CD14-positive monocyte (primary cell): ENCODE measurements around the gene PUM1. TPM values are rescaled to one million over a fixed set of nuclear protein-coding genes. Genes with fewer than 3 reads are reported as not detected.

Experiments used
- DNase-seq, 3 donors: peaks; one replicate each; pipeline ENCODE4 v3.0.0-alpha.2; 2011 to 2022
- H2AFZ ChIP-seq: 2 replicates; pipeline ENCODE4 v1.6.0; 2012; ENCODE audit warnings: mild to moderate bottlenecking, low read depth, low read length, inconsistent platforms; ENCODE audit not compliant: insufficient read depth, poor library complexity, severe bottlenecking
- H3K27ac ChIP-seq, 2 donors: 1 replicate in 1 of 2; 2 replicates in 1 of 2; pipeline ENCODE4 v1.5.1; 2012 to 2013; ENCODE audit warnings: low read length in 2 of 2, control low read depth in 1 of 2, inconsistent platforms in 1 of 2, low read depth in 1 of 2, mild to moderate bottlenecking in 1 of 2
- H3K27me3 ChIP-seq, 2 donors: one replicate each; pipeline versions ENCODE4 v1.6.0 to v1.6.1; 2011 to 2013; ENCODE audit warnings: low read length in 2 of 2; ENCODE audit not compliant: control insufficient read depth in 2 of 2, insufficient read depth in 2 of 2
- H3K36me3 ChIP-seq, 2 donors: replicated peaks in 1 of 2; 1 replicate in 1 of 2; 2 replicates in 1 of 2; pipeline versions ENCODE4 v1.5.1 to v1.6.1; 2012 to 2013; ENCODE audit warnings: low read length in 2 of 2, control low read depth in 1 of 2, inconsistent platforms in 1 of 2, mild to moderate bottlenecking in 1 of 2; ENCODE audit not compliant: insufficient read depth in 2 of 2, control insufficient read depth in 1 of 2
- H3K4me1 ChIP-seq, 2 donors: 1 replicate in 1 of 2; 2 replicates in 1 of 2; pipeline versions ENCODE4 v1.5.1 to v1.6.1; 2012 to 2013; ENCODE audit warnings: low read length in 2 of 2, control low read depth in 1 of 2, inconsistent platforms in 1 of 2, mild to moderate bottlenecking in 1 of 2, moderate library complexity in 1 of 2; ENCODE audit not compliant: insufficient read depth in 2 of 2, control insufficient read depth in 1 of 2
- H3K4me2 ChIP-seq: replicated peaks from 2 replicates; pipeline ENCODE3; 2012; ENCODE audit warnings: low read length, moderate library complexity, mild to moderate bottlenecking; ENCODE audit not compliant: poor library complexity, severe bottlenecking; ENCODE audit errors: extremely low read depth
- H3K4me3 ChIP-seq, 3 experiments: fragments of 200-600 bp in 1 of 3; sonication (generic) in 1 of 3; replicated peaks in 1 of 3; 1 replicate in 2 of 3; 2 replicates in 1 of 3; pipeline ENCODE4 v1.5.1; 2011 to 2013; ENCODE audit warnings: low read length in 3 of 3, mild to moderate bottlenecking in 3 of 3, control low read depth in 2 of 3, low read depth in 2 of 3, inconsistent platforms in 1 of 3, moderate library complexity in 1 of 3
- H3K79me2 ChIP-seq: 2 replicates; pipeline ENCODE4 v1.6.0; 2012; ENCODE audit warnings: mild to moderate bottlenecking, control low read depth, inconsistent platforms, low read length, moderate library complexity; ENCODE audit not compliant: insufficient read depth
- H3K9ac ChIP-seq: 2 replicates; pipeline ENCODE4 v1.6.0; 2017; ENCODE audit warnings: low read length, mild to moderate bottlenecking; ENCODE audit not compliant: insufficient read depth, poor library complexity, severe bottlenecking
- H3K9me3 ChIP-seq, 2 donors: replicated peaks in 1 of 2; 1 replicate in 1 of 2; 2 replicates in 1 of 2; pipeline versions ENCODE4 v1.5.1 to v1.6.1; 2012 to 2013; ENCODE audit warnings: low read length in 2 of 2, control low read depth in 1 of 2; ENCODE audit not compliant: control insufficient read depth in 1 of 2, insufficient read depth in 1 of 2
- H4K20me1 ChIP-seq: 2 replicates; pipeline ENCODE4 v1.6.0; 2012; ENCODE audit warnings: mild to moderate bottlenecking, low read length, control low read depth, moderate library complexity; ENCODE audit not compliant: insufficient read depth
- H3K27ac Mint-ChIP-seq, 7 donors: one replicate each; pipeline ENCODE4 v1.8.0; 2020; ENCODE audit warnings: mild to moderate bottlenecking in 7 of 7, mixed read lengths in 7 of 7, moderate library complexity in 6 of 7, inconsistent platforms in 2 of 7
- H3K27me3 Mint-ChIP-seq, 3 donors: one replicate each; pipeline ENCODE4 v1.8.0; 2021 to 2022; ENCODE audit warnings: low read depth in 3 of 3, mild to moderate bottlenecking in 3 of 3, mixed read lengths in 3 of 3, moderate library complexity in 3 of 3, inconsistent platforms in 1 of 3
- H3K36me3 Mint-ChIP-seq, 2 donors: one replicate each; pipeline ENCODE4 v1.8.0; 2020; ENCODE audit warnings: mixed read lengths in 2 of 2, inconsistent platforms in 1 of 2, mild to moderate bottlenecking in 1 of 2
- H3K4me1 Mint-ChIP-seq: one replicate; pipeline ENCODE4 v1.8.0; 2020; ENCODE audit warnings: mild to moderate bottlenecking, mixed read lengths
- H3K4me3 Mint-ChIP-seq, 2 donors: one replicate each; pipeline ENCODE4 v1.8.0; 2020; ENCODE audit warnings: mild to moderate bottlenecking in 2 of 2, mixed read lengths in 2 of 2, moderate library complexity in 1 of 2
- H3K9me3 Mint-ChIP-seq, 7 donors: one replicate each; pipeline ENCODE4 v1.8.0; 2020 to 2022; ENCODE audit warnings: mixed read lengths in 7 of 7, mild to moderate bottlenecking in 6 of 7, moderate library complexity in 6 of 7, inconsistent platforms in 2 of 7
- WGBS: methylation state at CpG from one replicate; pipeline ENCODE4 v1.1.5; 2013; ENCODE audit warnings: missing lambda C conversion rate; ENCODE audit not compliant: insufficient coverage; 5-methylcytosine and 5-hydroxymethylcytosine counted together
- intact Hi-C, 2 donors: fragments of 100-400 bp; cut with micrococcal nuclease; formaldehyde crosslinking; loops; one replicate each; pipeline versions ENCODE4 v1.15.0 to v1.15.1; 2023
- polyA plus RNA-seq, 3 donors: library from polyadenylated mRNA; depleted of rRNA in 1 of 3; unstranded in 2 of 3; stranded (reverse) in 1 of 3; fragments of 300-500 nt in 2 of 3; fragments of >200 nt in 1 of 3; fragmentation: Illumina TruSeq in 2 of 3; gene quantifications; 1 replicate in 2 of 3; 2 replicates in 1 of 3; pipeline ENCODE4 v1.2.3, GENCODE V29; 2012 to 2021
- TF ChIP-seq, protein P1 (sequence below): fragments of 200-600 bp; IDR thresholded peaks from one replicate; pipeline ENCODE4 v1.8.0; 2022; ENCODE audit warnings: antibody characterized with exemption, mild to moderate bottlenecking

Gene PUM1
- polyA plus RNA-seq, 3 donors: 55.0 to 86.1 (median 62.4) TPM

DNA sequence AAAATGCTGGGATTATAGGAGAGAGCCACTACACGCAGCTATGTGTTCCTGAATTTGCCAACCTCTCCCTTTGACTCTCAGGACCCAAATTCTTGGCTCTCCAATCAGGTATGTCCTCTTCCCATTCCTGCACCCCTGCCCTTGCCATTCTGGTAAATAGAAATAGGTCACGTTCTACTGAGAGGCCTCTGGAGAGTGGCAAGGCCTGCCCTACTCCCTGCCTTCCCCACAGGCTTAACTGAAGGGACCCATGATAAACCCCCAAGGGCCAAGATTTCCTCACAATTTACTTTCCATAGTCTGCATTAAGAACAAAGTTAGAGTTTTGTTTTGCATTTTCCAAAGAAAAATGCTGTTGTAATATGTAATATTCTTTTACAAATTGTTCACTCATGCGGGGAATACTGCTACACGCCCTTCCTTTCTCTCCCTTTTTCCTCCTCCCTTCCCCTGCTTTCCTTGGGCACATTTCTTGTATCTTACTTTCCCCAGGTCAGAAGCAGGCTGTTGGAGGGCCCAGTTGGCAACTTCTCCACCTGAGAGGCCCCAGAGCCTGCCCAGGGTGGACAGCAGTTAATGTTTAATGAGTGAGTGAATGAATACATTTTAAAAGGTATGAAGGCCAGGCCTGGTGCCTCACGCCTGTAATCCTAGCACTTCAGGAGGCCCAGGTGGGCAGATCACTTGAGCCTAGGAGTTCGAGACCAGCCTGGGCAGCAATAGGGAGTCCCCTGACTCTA, 33.9 kb upstream of the PUM1 start:
- intact Hi-C loops: no loop called here
- WGBS: 88% methylated on average over 3 of the region's 6 CpGs
- no peaks in the 10 kb centered on the region for H3K36me3 ChIP-seq
- no peak for DNase-seq
- H3K4me3 ChIP-seq: no peak overlapping the region
- H3K4me3 Mint-ChIP-seq: no peak overlapping the region
- TF ChIP-seq, protein P1, sequence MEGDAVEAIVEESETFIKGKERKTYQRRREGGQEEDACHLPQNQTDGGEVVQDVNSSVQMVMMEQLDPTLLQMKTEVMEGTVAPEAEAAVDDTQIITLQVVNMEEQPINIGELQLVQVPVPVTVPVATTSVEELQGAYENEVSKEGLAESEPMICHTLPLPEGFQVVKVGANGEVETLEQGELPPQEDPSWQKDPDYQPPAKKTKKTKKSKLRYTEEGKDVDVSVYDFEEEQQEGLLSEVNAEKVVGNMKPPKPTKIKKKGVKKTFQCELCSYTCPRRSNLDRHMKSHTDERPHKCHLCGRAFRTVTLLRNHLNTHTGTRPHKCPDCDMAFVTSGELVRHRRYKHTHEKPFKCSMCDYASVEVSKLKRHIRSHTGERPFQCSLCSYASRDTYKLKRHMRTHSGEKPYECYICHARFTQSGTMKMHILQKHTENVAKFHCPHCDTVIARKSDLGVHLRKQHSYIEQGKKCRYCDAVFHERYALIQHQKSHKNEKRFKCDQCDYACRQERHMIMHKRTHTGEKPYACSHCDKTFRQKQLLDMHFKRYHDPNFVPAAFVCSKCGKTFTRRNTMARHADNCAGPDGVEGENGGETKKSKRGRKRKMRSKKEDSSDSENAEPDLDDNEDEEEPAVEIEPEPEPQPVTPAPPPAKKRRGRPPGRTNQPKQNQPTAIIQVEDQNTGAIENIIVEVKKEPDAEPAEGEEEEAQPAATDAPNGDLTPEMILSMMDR: no peak
- no peak overlapping the region for H3K27ac ChIP-seq
- peaks cover 44% of the 10 kb centered on the region for H3K4me1 Mint-ChIP-seq
- H3K4me1 ChIP-seq: peaks cover 31 to 34% of the 10 kb centered on the region in 2 donors
- no peaks in the 10 kb centered on the region for H3K79me2 ChIP-seq
- no peak overlapping the region for H2AFZ ChIP-seq
- no peaks in the 10 kb centered on the region for H3K27me3 ChIP-seq
- H3K27me3 Mint-ChIP-seq: no peaks in the 10 kb centered on the region
- no peaks in the 10 kb centered on the region for H3K36me3 Mint-ChIP-seq
- no peak overlapping the region for H3K4me2 ChIP-seq
- no peak overlapping the region for H3K9ac ChIP-seq
- H3K27ac Mint-ChIP-seq: peak overlapping the region in 2 of 7 donors; percentile 64 to 79
- no peaks in the 10 kb centered on the region for H3K9me3 Mint-ChIP-seq
- H3K9me3 ChIP-seq: no peaks in the 10 kb centered on the region
- no peaks in the 10 kb centered on the region for H4K20me1 ChIP-seq

DNA sequence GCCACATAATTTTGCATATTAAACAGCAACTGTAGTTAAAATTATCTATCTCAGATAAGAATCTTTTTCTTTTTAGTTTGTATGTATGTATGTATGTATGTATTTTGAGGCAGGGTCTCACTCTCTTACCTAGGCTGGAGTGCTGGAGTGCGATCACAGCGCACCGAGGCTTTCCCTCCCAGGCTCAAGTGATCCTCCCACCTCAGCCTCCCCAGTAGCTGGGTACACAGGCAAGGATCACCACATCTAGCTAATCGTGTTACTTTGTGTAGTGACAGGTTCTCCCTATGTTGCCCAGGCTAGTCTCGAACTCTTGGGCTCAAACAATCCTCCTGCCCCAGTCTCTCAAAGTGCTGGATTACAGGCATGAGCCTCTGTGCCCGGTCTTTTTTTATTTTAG, 30.5 kb upstream of the PUM1 start:
- Histone ChIP-seq H3K4me1 (peaks cover 9% of the 10 kb centered on the region in 2 donors), H3K79me2 (no peaks in the 10 kb centered on the region), H3K9ac (no peak overlapping the region), H3K4me3 (no peak overlapping the region), H2AFZ (no peak overlapping the region), H3K27ac (no peak overlapping the region), H3K4me2 (no peak overlapping the region), H3K27me3 (no peaks in the 10 kb centered on the region), H3K36me3 (no peaks in the 10 kb centered on the region), H3K9me3 (no peaks in the 10 kb centered on the region), H4K20me1 (no peaks in the 10 kb centered on the region)
- TF ChIP-seq, protein P1: no peak
- peaks cover 0 to 3% (median 0%) of the 10 kb centered on the region in 7 donors for H3K9me3 Mint-ChIP-seq
- no peak for DNase-seq
- intact Hi-C loops: no loop called here
- no peaks in the 10 kb centered on the region for H3K36me3 Mint-ChIP-seq
- no peak overlapping the region for H3K4me3 Mint-ChIP-seq
- peaks cover 27% of the 10 kb centered on the region for H3K4me1 Mint-ChIP-seq
- peaks cover 0 to 2% (median 0%) of the 10 kb centered on the region in 3 donors for H3K27me3 Mint-ChIP-seq
- no CpG with 5 or more reads among the region's 6 CpGs for WGBS
- H3K27ac Mint-ChIP-seq: no peak overlapping the region
